Measurements from ENCODE around the gene SERPINA5. TPM values are rescaled to one million over a fixed set of nuclear protein-coding genes. Genes with fewer than 3 reads are reported as not detected.

SERPINA5 gene
- total and polyA plus RNA-seq, 10 of the 15 experiments (the other 5 are each of a cell fraction or from before 2014, with no cell fraction given) = 0.90 TPM; not detected in 9

DNA sequence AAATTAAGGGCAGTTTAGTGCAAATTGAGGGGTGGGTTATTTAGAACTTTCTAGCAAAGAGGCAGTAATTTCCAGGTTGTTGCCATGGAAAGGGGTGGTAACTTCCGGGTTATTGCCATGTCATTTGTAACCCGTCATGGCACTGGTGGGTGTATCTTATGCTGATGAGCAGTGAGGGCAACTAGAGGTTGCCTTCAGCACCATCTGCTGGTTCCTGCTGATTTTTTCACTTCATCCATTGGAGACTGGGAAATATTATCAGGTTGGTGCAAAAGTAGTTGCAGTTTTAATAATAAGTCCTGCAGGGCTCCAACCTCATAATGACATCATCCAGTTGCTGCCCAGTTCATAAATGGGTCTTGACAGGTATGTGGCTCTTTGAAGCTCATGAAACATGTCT is 44.4 kb upstream of the SERPINA5 start (continued):
- TF ChIP-seq BHLHE40 (IDR thresholded peaks at IDR 0.05; ENCODE audit: borderline replicate concordance in 1 of 2, low read depth in 2 of 2, low read length in 1 of 2) (no peak), USF1 (IDR thresholded peaks at IDR 0.05; ENCODE audit: borderline replicate concordance, extremely low read length, insufficient read depth, low read depth, low read length) (no peak)

DNA sequence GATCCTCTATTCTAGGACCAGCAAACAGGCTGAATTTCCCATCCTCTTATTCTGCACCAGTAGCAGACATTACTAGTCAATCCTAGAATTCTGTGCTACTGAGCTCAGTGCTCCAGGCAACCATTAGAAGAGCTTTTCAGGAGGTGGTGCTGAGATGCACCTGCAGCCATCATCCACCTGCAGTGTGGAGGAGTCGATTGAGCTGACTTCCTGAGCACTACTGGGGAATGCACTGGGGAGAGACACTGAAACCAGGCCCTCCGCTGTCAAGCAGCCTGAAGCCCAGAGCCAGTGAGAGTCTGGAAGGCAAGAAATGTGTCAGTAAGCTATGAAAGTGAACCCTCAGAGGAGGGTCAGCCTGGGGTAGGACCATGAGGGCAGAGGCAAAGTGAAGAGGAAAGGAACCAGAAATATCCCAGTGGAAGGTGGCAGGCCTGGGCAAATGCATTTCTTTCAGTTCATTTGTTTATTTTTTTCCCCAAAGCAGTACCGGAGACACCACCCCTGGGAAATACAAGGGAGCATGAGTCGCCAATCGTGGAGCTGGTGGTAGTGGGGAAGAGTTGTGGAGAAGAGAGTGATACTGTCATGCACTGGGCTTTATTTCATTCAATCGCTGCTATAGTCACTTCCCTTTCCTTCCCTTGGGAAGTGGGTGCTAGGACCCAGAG is 43.0 kb upstream of the SERPINA5 start:
- Histone ChIP-seq H3K4me2 (ENCODE audit: control insufficient read depth, insufficient read depth) (no peak overlapping the region), H3K27ac (ENCODE audit: control insufficient read depth, insufficient read depth) (no peak overlapping the region), H3K4me3 (no peak overlapping the region), H3K27me3 (replicated peaks in 1 of 2; ENCODE audit: control insufficient read depth in 2 of 2, insufficient read depth in 2 of 2, low read length in 1 of 2) (no peaks in the 10 kb centered on the region; a peak in 1 of 4 replicates), H3K9me3 (replicated peaks; ENCODE audit: control insufficient read depth, insufficient read depth, low read length) (peaks cover 2% of the 10 kb centered on the region), H3K4me1 (ENCODE audit: control insufficient read depth, insufficient read depth, low read length) (peaks cover 4% of the 10 kb centered on the region), H4K20me1 (ENCODE audit: control insufficient read depth, insufficient read depth) (no peaks in the 10 kb centered on the region), H3K79me2 (ENCODE audit: control insufficient read depth, insufficient read depth, low read length) (no peaks in the 10 kb centered on the region), H3K9ac (ENCODE audit: control insufficient read depth, insufficient read depth, low read length) (no peak overlapping the region), H3K36me3 (ENCODE audit: control insufficient read depth in 2 of 2, insufficient read depth in 2 of 2, low read length in 1 of 2) (no peaks in the 10 kb centered on the region), H2AFZ (ENCODE audit: control insufficient read depth, low read depth, low read length) (no peak overlapping the region)
- ATAC-seq (no peak), DNase-seq (ENCODE audit: low read depth, low spot score) (no peak), FAIRE-seq (no peak)
- RAD21 ChIA-PET (ENCODE audit: unreplicated experiment) = no interaction called here
- POLR2A ChIA-PET = no interaction called here
- SMC1A ChIA-PET (ENCODE audit: uncharacterized antibody, unreplicated experiment) = interaction anchor here (0.6 kb wide), 1 partner anchor 42 kb away, joined by 4 read pairs; no protein-coding TSS in a partner anchor
- in situ Hi-C loops (cut with MboI) (no loop called here), intact Hi-C loops (cut with micrococcal nuclease; ENCODE audit: unreplicated experiment) (no loop called here)
- TF ChIP-seq SMAD5 (IDR thresholded peaks at IDR 0.05; ENCODE audit: low read depth) = no peak
- TF ChIP-seq MYC (IDR thresholded peaks at IDR 0.05; ENCODE audit: insufficient read depth, insufficient read length, insufficient replicate concordance, low read length, severe bottlenecking) = no peak
- no peak for TF ChIP-seq CHD4 (IDR thresholded peaks at IDR 0.05)
- no peak for TF ChIP-seq TCF3 (IDR thresholded peaks at IDR 0.05; ENCODE audit: borderline replicate concordance, insufficient read depth, low read depth, low read length)
- no peak for TF ChIP-seq BACH1 (IDR thresholded peaks at IDR 0.05; ENCODE audit: borderline replicate concordance)
- no peak for TF ChIP-seq WRNIP1 (IDR thresholded peaks at IDR 0.05; ENCODE audit: borderline replicate concordance, low read depth, low read length)
- CTCF ChIA-PET = interaction anchor here (0.6 kb wide), 1 partner anchor 11 kb away, joined by 3 read pairs; no protein-coding TSS in a partner anchor
- 37% methylated on average over 6 of the region's 6 CpGs for WGBS (ENCODE audit: insufficient coverage, insufficient replicate concordance, low lambda C conversion rate, missing lambda C conversion rate)
- BruUV-seq (replicated peaks) = no TSS peak
